HFFc6 (cell line): ENCODE data around the gene FPR2. TPM values are rescaled to one million over a fixed set of nuclear protein-coding genes. Genes with fewer than 3 reads are reported as not detected.

ENCODE experiments used
- DNase-seq: peaks from one replicate; pipeline ENCODE4 v3.0.0-alpha.2; 2018
- H3K27ac Mint-ChIP-seq: 2 replicates; pipeline ENCODE4 v1.8.0; 2020; ENCODE audit warnings: mild to moderate bottlenecking, mixed read lengths
- H3K27me3 Mint-ChIP-seq: 2 replicates; pipeline ENCODE4 v1.8.0; 2021; ENCODE audit warnings: mild to moderate bottlenecking, moderate library complexity, mixed read lengths; ENCODE audit not compliant: insufficient read depth
- H3K36me3 Mint-ChIP-seq: 2 replicates; pipeline ENCODE4 v1.8.0; 2021; ENCODE audit warnings: low read depth, mixed read lengths
- H3K4me1 Mint-ChIP-seq: 2 replicates; pipeline ENCODE4 v1.8.0; 2020; ENCODE audit warnings: low read depth, mixed read lengths
- H3K4me3 Mint-ChIP-seq: 2 replicates; pipeline ENCODE4 v1.8.0; 2020; ENCODE audit warnings: mild to moderate bottlenecking, moderate library complexity, mixed read lengths
- H3K9me3 Mint-ChIP-seq: 2 replicates; pipeline ENCODE4 v1.8.0; 2020; ENCODE audit warnings: mild to moderate bottlenecking, mixed read lengths
- CTCF ChIP-seq: fragments of 200-600 bp; sonication (generic); IDR thresholded peaks from 2 replicates; pipeline ENCODE4 v1.5.0; 2021; ENCODE audit warnings: antibody characterized with exemption, mild to moderate bottlenecking
- total RNA-seq, 6 experiments: library from RNA; stranded (reverse); fragmentation: NEBNext Ultra II Directional; extraction: Animal tissue kit (Norgen Biotek cat#: 25700); gene quantifications; 2 replicates in 1 of 6; 3 replicates in 5 of 6; pipeline ENCODE4 v1.2.3, GENCODE V29; 2021

Gene FPR2
- total RNA-seq, 6 experiments from 2014 or later = not detected

- Mint-ChIP-seq H3K9me3 (peaks cover 25% of the 10 kb centered on the region; the same call in 1 of the 2 replicates), H3K4me1 (peaks cover 6% of the 10 kb centered on the region; the same call in 1 of the 2 replicates), H3K27ac (no peak overlapping the region), H3K27me3 (peaks cover 3% of the 10 kb centered on the region; the same call in 1 of the 2 replicates), H3K36me3 (peaks cover 13% of the 10 kb centered on the region; the same call in 1 of the 2 replicates), H3K4me3 (no peak overlapping the region)
- DNase-seq = no peak
- TF ChIP-seq CTCF = no peak
Observed at GRCh38 chr19:51820011-51820410, 59.0 kb downstream of the FPR2 start.

Other genes with a start within 250 kb of the FPR2 start
- gene SIGLEC6, start 229.5 kb upstream of the FPR2 start, total RNA-seq = not detected
- 10 to 100 TPM; 19.6 to 29.5 (median 21.6) TPM for gene ZNF175, start 189.9 kb upstream of the FPR2 start, total RNA-seq
- gene SIGLEC5, start 130.8 kb upstream of the FPR2 start, total RNA-seq = not detected
- not detected for gene SIGLEC14, start 114.4 kb upstream of the FPR2 start, total RNA-seq
- gene SPACA6, start 67.8 kb upstream of the FPR2 start, total RNA-seq = 10 to 100 TPM; 12.2 to 14.9 (median 13.3) TPM
- not detected for gene HAS1, start 37.2 kb upstream of the FPR2 start, total RNA-seq
- gene FPR1, start 9.3 kb upstream of the FPR2 start, total RNA-seq = under 1 TPM in 5 of 6 experiments, not detected in 1; 0.26 to 0.53 (median 0.34) TPM
- not detected for gene FPR3, start 34.0 kb downstream of the FPR2 start, total RNA-seq
- gene ZNF577, start 126.8 kb downstream of the FPR2 start, total RNA-seq = 1 to 10 TPM; 1.7 to 2.0 (median 1.8) TPM
- gene ZNF649, start 143.8 kb downstream of the FPR2 start, total RNA-seq = 1 to 10 TPM; 2.9 to 4.4 (median 4.1) TPM
- 1 to 10 TPM; 2.7 to 5.4 (median 3.8) TPM for gene ZNF613, start 166.3 kb downstream of the FPR2 start, total RNA-seq
- 1 to 10 TPM; 4.8 to 7.0 (median 5.6) TPM for gene ZNF350, start 225.7 kb downstream of the FPR2 start, total RNA-seq
- 1 to 10 TPM; 4.4 to 5.7 (median 4.8) TPM for gene ZNF615, start 247.0 kb downstream of the FPR2 start, total RNA-seq